ENCODE measurements around the gene SMURF2. TPM values are rescaled to one million over a fixed set of nuclear protein-coding genes. Genes with fewer than 3 reads are reported as not detected.
"Not testable (repeated sequence)": the region's sequence is repeated elsewhere in the genome, so short reads cannot be mapped to it uniquely, and the experiment has no call there.

Gene SMURF2
- total RNA-seq, 1 donor = 90.5 TPM

DNA sequence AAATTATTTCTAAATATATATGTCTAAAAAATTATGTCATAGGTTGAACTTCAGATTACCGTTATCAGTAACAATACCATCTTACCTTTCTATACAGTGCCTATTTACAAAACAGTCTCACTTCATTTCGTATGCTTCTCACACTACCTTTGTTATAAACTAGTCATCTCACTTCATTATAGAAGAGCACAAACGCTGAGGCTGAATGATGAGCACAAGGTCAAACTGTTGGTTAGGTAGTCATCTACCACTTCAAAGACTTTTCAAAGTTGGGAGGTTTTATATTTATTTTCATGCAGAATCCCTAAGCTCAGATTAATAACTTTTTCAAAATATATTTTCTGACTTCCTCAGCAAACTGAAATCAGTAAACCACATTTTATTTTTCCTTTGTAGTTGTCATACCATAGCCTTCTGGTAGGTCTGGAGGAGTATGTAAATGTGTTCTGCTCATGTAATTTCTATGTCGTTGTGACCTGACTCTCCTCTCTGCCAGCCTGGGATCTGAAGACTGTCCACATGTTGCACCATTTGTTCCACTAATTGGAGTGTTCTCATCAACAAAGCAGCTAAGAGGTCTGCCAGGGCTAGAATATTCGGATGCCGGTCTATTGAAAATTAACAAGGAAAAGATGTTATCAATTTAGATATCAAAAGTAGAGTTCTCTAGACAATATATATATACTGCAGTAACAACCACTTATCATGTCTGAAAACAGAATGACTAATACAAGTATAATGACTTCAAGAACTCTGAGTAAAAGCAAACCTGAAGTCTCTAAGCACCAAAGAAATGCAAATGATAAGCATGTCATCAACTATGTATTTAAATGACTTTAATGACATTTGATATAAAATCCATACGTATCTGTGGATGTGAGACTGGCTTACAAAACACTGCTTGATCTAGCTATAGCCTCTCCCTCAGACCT, 81.5 kb downstream of the SMURF2 start:
- Histone ChIP-seq H3K27ac (ENCODE audit: low read depth, low read length) (peak overlapping the region; percentile 45), H3K36me3 (ENCODE audit: insufficient read depth, low read length) (peaks cover 81% of the 10 kb centered on the region), H2AFZ (ENCODE audit: low read length) (no peak overlapping the region), H3K9me3 (ENCODE audit: low read depth, low read length) (no peaks in the 10 kb centered on the region), H3K4me2 (ENCODE audit: insufficient read depth, low read length) (no peak overlapping the region), H3K79me2 (ENCODE audit: insufficient read depth, low read length) (peaks cover 58% of the 10 kb centered on the region), H3K27me3 (ENCODE audit: insufficient read depth, low read length) (no peaks in the 10 kb centered on the region), H4K20me1 (ENCODE audit: insufficient read depth, low read length) (peaks cover 13% of the 10 kb centered on the region), H3K4me3 (ENCODE audit: insufficient read depth, low read length) (no peak overlapping the region), H3K4me1 (ENCODE audit: insufficient read depth, low read length) (peaks cover 10% of the 10 kb centered on the region)
- no peak for DNase-seq (ENCODE audit: insufficient read length, low spot score, missing footprints)
- TF ChIP-seq, protein P1, sequence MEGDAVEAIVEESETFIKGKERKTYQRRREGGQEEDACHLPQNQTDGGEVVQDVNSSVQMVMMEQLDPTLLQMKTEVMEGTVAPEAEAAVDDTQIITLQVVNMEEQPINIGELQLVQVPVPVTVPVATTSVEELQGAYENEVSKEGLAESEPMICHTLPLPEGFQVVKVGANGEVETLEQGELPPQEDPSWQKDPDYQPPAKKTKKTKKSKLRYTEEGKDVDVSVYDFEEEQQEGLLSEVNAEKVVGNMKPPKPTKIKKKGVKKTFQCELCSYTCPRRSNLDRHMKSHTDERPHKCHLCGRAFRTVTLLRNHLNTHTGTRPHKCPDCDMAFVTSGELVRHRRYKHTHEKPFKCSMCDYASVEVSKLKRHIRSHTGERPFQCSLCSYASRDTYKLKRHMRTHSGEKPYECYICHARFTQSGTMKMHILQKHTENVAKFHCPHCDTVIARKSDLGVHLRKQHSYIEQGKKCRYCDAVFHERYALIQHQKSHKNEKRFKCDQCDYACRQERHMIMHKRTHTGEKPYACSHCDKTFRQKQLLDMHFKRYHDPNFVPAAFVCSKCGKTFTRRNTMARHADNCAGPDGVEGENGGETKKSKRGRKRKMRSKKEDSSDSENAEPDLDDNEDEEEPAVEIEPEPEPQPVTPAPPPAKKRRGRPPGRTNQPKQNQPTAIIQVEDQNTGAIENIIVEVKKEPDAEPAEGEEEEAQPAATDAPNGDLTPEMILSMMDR (IDR thresholded peaks at IDR 0.05; ENCODE audit: extremely low read depth, low read depth, low read length) = no peak

DNA sequence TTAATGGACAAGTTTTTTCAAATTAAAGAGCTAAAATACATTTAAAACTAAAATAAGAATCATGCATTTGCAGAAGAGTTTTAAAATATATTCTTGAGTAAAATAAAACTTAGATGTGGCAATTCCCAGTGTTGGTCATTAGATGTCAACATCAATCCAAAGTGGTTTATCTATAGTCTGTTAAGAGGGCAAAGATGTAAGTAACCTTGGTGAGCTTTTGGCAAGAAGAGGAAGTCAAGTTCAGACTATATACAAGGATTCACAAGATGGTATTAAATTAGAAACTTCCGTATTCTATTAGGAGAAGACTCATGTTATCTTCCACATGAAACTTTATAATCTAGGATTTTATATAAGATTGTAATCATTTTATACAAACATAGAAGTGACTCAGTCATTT, 82.2 kb downstream of the SMURF2 start:
- H3K4me3 ChIP-seq (ENCODE audit: insufficient read depth, low read length) = no peak overlapping the region
- no peak for DNase-seq (ENCODE audit: insufficient read length, low spot score, missing footprints)
- H3K4me1 ChIP-seq (ENCODE audit: insufficient read depth, low read length) = peaks cover 15% of the 10 kb centered on the region
- no peak overlapping the region for H3K27ac ChIP-seq (ENCODE audit: low read depth, low read length)
- peaks cover 81% of the 10 kb centered on the region for H3K36me3 ChIP-seq (ENCODE audit: insufficient read depth, low read length)
- H2AFZ ChIP-seq (ENCODE audit: low read length) = no peak overlapping the region
- TF ChIP-seq, protein P1 (IDR thresholded peaks at IDR 0.05; ENCODE audit: extremely low read depth, low read depth, low read length) = no peak
- no peaks in the 10 kb centered on the region for H3K27me3 ChIP-seq (ENCODE audit: insufficient read depth, low read length)
- H4K20me1 ChIP-seq (ENCODE audit: insufficient read depth, low read length) = peaks cover 14% of the 10 kb centered on the region
- peaks cover 52% of the 10 kb centered on the region for H3K79me2 ChIP-seq (ENCODE audit: insufficient read depth, low read length)
- no peaks in the 10 kb centered on the region for H3K9me3 ChIP-seq (ENCODE audit: low read depth, low read length)
- no peak overlapping the region for H3K4me2 ChIP-seq (ENCODE audit: insufficient read depth, low read length)

DNA sequence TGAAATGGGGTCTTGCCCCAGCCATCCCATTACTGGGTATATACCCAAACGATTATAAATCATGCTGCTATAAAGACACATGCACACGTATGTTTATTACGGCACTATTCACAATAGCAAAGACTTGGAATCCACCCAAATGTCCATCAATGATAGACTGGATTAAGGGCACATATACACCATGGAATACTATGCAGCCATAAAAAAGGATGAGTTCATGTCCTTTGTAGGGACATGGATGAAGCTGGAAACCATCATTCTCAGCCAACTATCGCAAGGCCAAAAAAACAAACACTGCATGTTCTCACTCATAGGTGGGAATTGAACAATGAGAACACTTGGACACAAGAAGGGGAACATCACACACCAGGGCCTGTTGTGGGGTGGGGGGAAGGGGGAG, 85.1 kb downstream of the SMURF2 start:
- H2AFZ ChIP-seq (ENCODE audit: low read length); H3K27ac ChIP-seq (ENCODE audit: low read depth, low read length); H3K27me3 ChIP-seq (ENCODE audit: insufficient read depth, low read length); DNase-seq (ENCODE audit: insufficient read length, low spot score, missing footprints); H3K4me2 ChIP-seq (ENCODE audit: insufficient read depth, low read length); H3K4me3 ChIP-seq (ENCODE audit: insufficient read depth, low read length); H3K9me3 ChIP-seq (ENCODE audit: low read depth, low read length): not testable (repeated sequence)
- Histone ChIP-seq H3K79me2 (ENCODE audit: insufficient read depth, low read length) (peaks cover 39% of the 10 kb centered on the region), H3K36me3 (ENCODE audit: insufficient read depth, low read length) (peaks cover 67% of the 10 kb centered on the region), H4K20me1 (ENCODE audit: insufficient read depth, low read length) (peaks cover 21% of the 10 kb centered on the region), H3K4me1 (ENCODE audit: insufficient read depth, low read length) (peaks cover 40% of the 10 kb centered on the region)

DNA sequence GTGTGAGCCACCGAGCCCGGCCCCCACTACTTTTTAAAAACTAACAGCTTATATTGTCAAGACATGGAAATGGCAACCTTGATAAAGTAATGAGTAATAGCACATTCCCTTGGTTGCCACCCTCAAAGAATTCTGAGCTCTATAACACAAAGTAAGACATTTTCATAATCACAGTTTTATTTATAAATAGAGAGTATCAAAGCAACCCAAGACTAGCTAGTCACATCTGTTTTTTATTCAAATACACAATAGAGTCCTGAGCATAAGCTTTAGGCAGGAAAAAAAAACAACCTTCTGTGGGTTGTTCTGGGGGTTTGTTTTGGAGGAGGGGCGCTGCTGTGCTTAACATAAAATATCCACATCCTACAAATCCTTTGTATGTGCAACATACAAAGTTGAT, 86.7 kb downstream of the SMURF2 start:
- Histone ChIP-seq H3K9me3 (ENCODE audit: low read depth, low read length) (no peaks in the 10 kb centered on the region), H3K79me2 (ENCODE audit: insufficient read depth, low read length) (peaks cover 46% of the 10 kb centered on the region), H3K4me1 (ENCODE audit: insufficient read depth, low read length) (peaks cover 32% of the 10 kb centered on the region), H3K4me3 (ENCODE audit: insufficient read depth, low read length) (no peak overlapping the region), H3K4me2 (ENCODE audit: insufficient read depth, low read length) (no peak overlapping the region), H2AFZ (ENCODE audit: low read length) (no peak overlapping the region), H3K36me3 (ENCODE audit: insufficient read depth, low read length) (peaks cover 69% of the 10 kb centered on the region), H3K27ac (ENCODE audit: low read depth, low read length) (no peak overlapping the region), H3K27me3 (ENCODE audit: insufficient read depth, low read length) (no peaks in the 10 kb centered on the region), H4K20me1 (ENCODE audit: insufficient read depth, low read length) (peaks cover 12% of the 10 kb centered on the region)
- TF ChIP-seq, protein P1 (IDR thresholded peaks at IDR 0.05; ENCODE audit: extremely low read depth, low read depth, low read length) = no peak
- DNase-seq (ENCODE audit: insufficient read length, low spot score, missing footprints) = no peak
